ENCODE results near the gene TMCC3.

TMCC3 gene

DNA sequence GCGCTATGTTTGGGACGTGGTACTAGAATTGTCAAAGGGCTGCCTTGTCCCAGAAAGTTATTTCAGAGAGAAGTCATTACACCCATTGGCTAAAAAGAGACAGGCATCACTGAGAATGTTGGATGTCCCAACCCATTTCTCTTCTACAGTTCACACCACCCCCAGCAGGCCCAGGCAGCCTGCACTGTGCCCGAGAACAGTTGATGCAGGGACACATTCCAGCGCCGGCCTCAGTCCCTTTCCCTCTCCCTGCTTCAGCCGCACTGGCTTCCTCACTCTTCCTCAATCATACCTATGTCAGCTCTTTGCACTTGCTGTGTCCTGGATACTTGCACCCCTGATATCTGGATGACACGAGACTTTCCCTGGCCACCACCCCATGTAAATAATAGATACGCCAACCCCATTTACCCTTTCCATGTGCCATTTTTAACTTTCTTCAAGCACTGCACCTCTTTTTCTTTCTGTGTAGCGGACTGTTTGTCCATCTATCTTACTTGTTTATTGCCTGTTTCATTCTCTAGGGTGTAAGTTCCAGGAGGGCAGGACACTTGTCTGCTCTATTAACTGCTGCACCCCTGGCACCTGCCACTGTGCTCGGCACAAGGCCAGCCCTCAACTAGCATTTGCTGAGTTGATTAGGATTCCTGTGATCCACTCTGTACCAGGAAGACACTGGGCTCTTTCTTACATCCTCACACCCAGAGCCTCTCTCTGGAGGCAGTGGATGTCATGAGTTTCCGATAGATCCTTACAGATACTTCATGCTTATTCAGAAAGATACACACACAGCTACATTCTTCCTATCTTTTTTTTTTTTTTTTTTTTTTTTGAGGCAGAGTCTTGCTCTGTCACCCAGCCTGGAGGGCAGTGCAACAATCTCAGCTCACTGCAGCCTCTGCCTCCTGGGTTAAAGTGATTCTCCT, 114.1 kb downstream of the TMCC3 start:
- DNase-seq (ENCODE audit: low spot score), result no peak
- TF ChIP-seq, protein P1, sequence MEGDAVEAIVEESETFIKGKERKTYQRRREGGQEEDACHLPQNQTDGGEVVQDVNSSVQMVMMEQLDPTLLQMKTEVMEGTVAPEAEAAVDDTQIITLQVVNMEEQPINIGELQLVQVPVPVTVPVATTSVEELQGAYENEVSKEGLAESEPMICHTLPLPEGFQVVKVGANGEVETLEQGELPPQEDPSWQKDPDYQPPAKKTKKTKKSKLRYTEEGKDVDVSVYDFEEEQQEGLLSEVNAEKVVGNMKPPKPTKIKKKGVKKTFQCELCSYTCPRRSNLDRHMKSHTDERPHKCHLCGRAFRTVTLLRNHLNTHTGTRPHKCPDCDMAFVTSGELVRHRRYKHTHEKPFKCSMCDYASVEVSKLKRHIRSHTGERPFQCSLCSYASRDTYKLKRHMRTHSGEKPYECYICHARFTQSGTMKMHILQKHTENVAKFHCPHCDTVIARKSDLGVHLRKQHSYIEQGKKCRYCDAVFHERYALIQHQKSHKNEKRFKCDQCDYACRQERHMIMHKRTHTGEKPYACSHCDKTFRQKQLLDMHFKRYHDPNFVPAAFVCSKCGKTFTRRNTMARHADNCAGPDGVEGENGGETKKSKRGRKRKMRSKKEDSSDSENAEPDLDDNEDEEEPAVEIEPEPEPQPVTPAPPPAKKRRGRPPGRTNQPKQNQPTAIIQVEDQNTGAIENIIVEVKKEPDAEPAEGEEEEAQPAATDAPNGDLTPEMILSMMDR (IDR thresholded peaks at IDR 0.05; ENCODE audit: extremely low read depth, missing control alignments), result no peak

DNA sequence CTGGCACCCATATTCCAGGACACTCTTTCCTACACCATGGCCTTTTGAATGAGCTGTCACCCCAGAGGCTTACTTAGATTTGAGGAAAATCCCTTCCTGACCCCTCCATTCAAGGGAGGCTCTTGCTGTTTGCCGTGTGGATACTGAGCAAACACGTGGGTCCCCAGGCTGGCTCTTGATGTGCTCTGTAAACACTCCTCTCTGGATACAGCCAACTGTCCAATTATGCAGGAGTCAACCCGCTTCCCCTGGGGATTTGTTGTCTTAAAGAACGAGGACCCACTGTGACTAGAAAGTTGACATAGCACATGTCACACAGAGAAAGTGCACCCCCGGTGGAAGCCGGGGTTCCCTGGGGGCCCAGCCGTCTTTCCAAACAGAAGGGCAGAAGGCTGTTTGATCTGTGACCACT, 114.8 kb downstream of the TMCC3 start:
- TF ChIP-seq, protein P1 (IDR thresholded peaks at IDR 0.05; ENCODE audit: extremely low read depth, missing control alignments), result no peak
- DNase-seq (ENCODE audit: low spot score), result no peak

DNA sequence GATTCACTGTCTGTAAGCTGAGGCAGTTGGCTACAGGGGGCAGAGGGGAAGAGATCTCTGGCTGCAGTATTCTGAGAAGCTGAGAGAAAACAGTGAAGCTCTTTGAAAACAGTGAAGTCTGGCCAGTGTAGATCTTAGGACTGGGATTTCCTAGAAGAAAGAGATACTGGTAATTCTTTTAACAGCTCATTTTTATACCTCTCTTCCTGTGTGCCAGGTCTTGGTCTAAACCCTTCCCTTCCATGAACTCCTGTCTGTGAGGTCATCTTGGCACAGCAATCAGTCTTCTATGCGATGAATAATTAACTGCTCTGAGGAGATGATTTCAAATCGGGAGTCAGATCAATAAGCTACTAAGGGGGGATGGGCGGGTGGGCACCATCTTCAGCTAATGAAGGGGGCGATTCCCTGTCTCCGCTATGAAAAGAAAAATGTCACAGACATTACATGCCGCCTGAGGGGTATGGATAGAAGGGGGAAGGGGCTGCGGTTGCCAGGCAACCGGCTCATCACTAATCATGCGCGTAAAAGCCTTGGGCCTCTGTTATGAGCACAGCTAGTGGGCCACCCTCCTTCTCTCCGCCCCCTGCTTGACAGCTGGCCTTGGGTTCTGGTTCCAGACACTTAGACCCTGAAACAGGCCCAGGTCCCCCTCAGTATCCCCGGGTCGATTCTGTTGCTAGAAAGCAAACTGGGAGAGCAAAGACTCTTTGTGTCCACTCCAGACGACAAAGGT, 115.4 kb downstream of the TMCC3 start:
- TF ChIP-seq, protein P1 (IDR thresholded peaks at IDR 0.05; ENCODE audit: extremely low read depth, missing control alignments), result no peak
- no peak for DNase-seq (ENCODE audit: low spot score)

DNA sequence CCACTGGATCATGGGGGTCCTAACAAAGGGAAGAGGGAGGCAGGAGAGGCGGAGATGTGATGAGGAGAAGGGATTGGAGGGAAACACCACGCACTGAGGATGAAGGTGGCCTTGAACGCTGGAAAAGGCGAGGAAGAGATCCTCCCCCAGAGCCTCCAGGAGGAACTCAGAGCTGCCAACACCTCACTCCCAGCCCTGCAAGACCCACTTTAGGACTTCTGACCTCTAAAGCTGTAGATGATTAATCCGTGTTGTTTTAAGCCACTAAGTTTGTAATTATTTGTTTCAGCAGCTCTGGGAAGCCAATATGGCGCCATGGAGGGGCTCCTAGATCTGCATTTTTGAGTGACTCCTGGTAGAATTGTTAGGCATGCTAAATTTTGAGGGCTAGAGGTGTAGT, 116.1 kb downstream of the TMCC3 start:
- no peak for DNase-seq (ENCODE audit: low spot score)
- TF ChIP-seq, protein P1 (IDR thresholded peaks at IDR 0.05; ENCODE audit: extremely low read depth, missing control alignments), result no peak

DNA sequence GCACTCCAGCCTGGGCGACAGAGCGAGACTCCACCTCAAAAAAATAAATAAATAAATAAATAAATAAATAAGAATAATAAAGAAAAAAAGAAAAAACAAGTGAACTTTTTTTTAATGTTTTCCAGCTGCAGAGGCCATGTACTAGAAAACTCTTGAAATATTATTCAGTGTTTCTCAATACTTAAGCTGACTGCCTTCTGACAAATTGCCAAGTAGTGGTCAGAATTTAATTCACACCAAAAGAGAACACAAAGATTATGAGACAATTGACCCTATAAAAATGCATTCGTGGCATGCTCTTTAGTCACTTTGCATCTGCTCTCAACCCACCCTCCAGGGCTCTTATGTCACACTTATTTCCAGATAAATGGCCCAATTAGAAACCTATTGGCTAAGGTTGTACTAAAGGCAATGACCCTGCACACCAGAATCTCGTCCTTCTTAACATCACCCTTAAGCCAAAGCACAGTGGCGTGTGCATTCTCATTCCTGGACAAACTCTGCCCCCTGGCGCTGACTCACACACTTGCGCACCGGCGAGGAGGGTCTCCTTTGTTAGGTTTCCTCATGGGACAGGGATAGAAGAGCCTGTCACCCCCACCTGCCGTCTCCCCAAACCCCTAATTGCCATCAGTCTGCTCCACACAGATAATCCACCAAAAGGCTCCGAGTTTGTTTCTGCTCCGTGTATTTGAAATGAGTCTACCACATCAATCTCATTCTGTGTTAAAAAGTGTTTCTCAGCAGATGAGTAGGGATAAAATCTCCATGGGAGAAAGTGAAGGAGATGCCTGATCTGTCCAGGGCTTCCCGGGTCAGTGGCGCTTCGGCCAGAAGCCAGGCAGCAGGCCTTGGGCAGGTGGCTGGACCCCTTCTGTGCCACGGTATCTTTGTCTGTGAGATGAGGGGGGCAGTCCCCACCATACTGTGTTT, 117.6 kb downstream of the TMCC3 start:
- DNase-seq (ENCODE audit: low spot score), result peak; percentile 77
- TF ChIP-seq, protein P1 (IDR thresholded peaks at IDR 0.05; ENCODE audit: extremely low read depth, missing control alignments), result peak; percentile 59

DNA sequence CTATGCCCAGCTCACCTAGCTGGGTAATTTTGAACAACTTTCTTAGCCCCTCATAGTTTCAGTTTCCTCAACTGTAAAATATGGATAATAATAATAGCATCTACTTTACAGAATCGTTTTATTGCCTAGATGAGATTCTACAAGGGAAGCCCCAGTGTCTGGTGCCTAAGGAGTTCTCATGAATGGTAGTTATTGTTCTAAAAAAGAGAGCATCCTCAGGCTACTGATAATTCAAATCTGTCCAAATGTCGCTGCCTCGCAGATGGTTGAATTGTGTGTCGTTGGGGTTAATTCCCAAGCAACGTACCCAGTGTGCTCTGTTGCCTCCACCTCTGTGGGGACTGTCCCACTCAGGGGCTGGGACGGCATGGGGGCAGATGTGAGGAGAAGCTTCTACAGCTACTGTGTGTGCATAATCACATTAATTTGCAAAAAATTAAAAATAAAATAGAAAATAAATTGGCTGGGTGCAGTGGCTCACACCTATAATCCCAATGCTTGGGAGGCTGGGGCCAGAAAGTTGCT, 119.1 kb downstream of the TMCC3 start:
- DNase-seq (ENCODE audit: low spot score), result no peak
- TF ChIP-seq, protein P1 (IDR thresholded peaks at IDR 0.05; ENCODE audit: extremely low read depth, missing control alignments), result no peak

Measured in GM20000 (cell line).